Liver (tissue), 9 donors: ENCODE data around the gene IGSF22. TPM values are rescaled to one million over a fixed set of nuclear protein-coding genes. Genes with fewer than 3 reads are reported as not detected.

Experiments
- DNase-seq: peaks from one replicate; pipeline ENCODE4 v3.0.0-alpha.2; 2017; ENCODE audit warnings: low spot score
- H3K27ac ChIP-seq, 2 donors: one replicate each; pipeline ENCODE4 v1.7.0; 2013; ENCODE audit warnings: inconsistent platforms in 2 of 2, low read length in 2 of 2, control low read depth in 1 of 2, low read depth in 1 of 2, mild to moderate bottlenecking in 1 of 2
- H3K27me3 ChIP-seq, 4 donors: one replicate each; pipeline versions ENCODE4 v1.6.1 to v1.7.0; 2013; ENCODE audit warnings: low read length in 3 of 4, inconsistent platforms in 1 of 4, mild to moderate bottlenecking in 1 of 4, moderate library complexity in 1 of 4; ENCODE audit not compliant: control insufficient read depth in 4 of 4, insufficient read depth in 4 of 4
- H3K36me3 ChIP-seq, 4 donors: one replicate each; pipeline versions ENCODE4 v1.6.1 to v1.7.0; 2013; ENCODE audit warnings: low read length in 3 of 4, mild to moderate bottlenecking in 3 of 4, low read depth in 1 of 4, moderate library complexity in 1 of 4; ENCODE audit not compliant: control insufficient read depth in 4 of 4, insufficient read depth in 3 of 4
- H3K4me1 ChIP-seq, 4 donors: one replicate each; pipeline versions ENCODE4 v1.6.1 to v1.7.0; 2013; ENCODE audit warnings: low read length in 3 of 4, mild to moderate bottlenecking in 3 of 4, moderate library complexity in 1 of 4; ENCODE audit not compliant: control insufficient read depth in 4 of 4, insufficient read depth in 4 of 4
- H3K4me3 ChIP-seq, 3 donors: one replicate each; pipeline versions ENCODE4 v1.6.1 to v1.7.0; 2013; ENCODE audit warnings: low read length in 3 of 3, control low read depth in 1 of 3, low read depth in 1 of 3, mild to moderate bottlenecking in 1 of 3
- H3K9ac ChIP-seq, 2 donors: one replicate each; pipeline ENCODE4 v1.7.0; 2013; ENCODE audit warnings: low read length in 2 of 2, mild to moderate bottlenecking in 2 of 2, moderate library complexity in 2 of 2, control low read depth in 1 of 2, low read depth in 1 of 2
- H3K9me3 ChIP-seq, 4 donors: one replicate each; pipeline versions ENCODE4 v1.6.1 to v1.7.0; 2013; ENCODE audit warnings: low read length in 3 of 4; ENCODE audit not compliant: control insufficient read depth in 4 of 4
- EGR1 ChIP-seq, 2 donors: IDR thresholded peaks; 2 replicates each; pipeline ENCODE4 v1.6.1; 2016 to 2018; ENCODE audit warnings: antibody characterized with exemption in 2 of 2, low read depth in 2 of 2
- FOXA1 ChIP-seq: IDR thresholded peaks from 2 replicates; pipeline ENCODE4 v1.6.1; 2016; ENCODE audit warnings: antibody characterized with exemption
- FOXA2 ChIP-seq: IDR thresholded peaks from 2 replicates; pipeline ENCODE4 v1.6.1; 2016; ENCODE audit warnings: antibody characterized with exemption
- GABPA ChIP-seq, 2 donors: IDR thresholded peaks in 1 of 2; conservative IDR thresholded peaks in 1 of 2; 2 replicates each; pipeline ENCODE4 v1.6.1; 2016; ENCODE audit warnings: antibody characterized with exemption in 2 of 2, mild to moderate bottlenecking in 1 of 2, moderate library complexity in 1 of 2
- HNF4A ChIP-seq, 2 donors: conservative IDR thresholded peaks; 2 replicates each; pipeline ENCODE4 v1.6.1; 2016; ENCODE audit warnings: antibody characterized with exemption in 2 of 2, mild to moderate bottlenecking in 2 of 2
- HNF4G ChIP-seq: IDR thresholded peaks from 2 replicates; pipeline ENCODE4 v1.6.1; 2016; ENCODE audit warnings: antibody characterized with exemption
- JUND ChIP-seq, 2 donors: IDR thresholded peaks; 2 replicates each; pipeline ENCODE4 v1.6.1; 2016; ENCODE audit warnings: antibody characterized with exemption in 2 of 2
- NR2F2 ChIP-seq: IDR thresholded peaks from 2 replicates; pipeline ENCODE4 v1.6.1; 2016; ENCODE audit warnings: antibody characterized with exemption
- RAD21 ChIP-seq, 2 donors: IDR thresholded peaks; 2 replicates each; pipeline ENCODE4 v1.6.1; 2016; ENCODE audit warnings: antibody characterized with exemption in 2 of 2, mild to moderate bottlenecking in 2 of 2
- REST ChIP-seq: IDR thresholded peaks from 2 replicates; pipeline ENCODE4 v1.6.1; 2016; ENCODE audit warnings: antibody characterized with exemption, mild to moderate bottlenecking
- RXRA ChIP-seq, 2 donors: IDR thresholded peaks; 2 replicates each; pipeline ENCODE4 v1.6.1; 2017 to 2018; ENCODE audit warnings: antibody characterized with exemption in 2 of 2, mild to moderate bottlenecking in 1 of 2
- SP1 ChIP-seq: IDR thresholded peaks from 2 replicates; pipeline ENCODE4 v1.6.1; 2018; ENCODE audit warnings: antibody characterized with exemption, mild to moderate bottlenecking
- TAF1 ChIP-seq: conservative IDR thresholded peaks from 2 replicates; pipeline ENCODE4 v1.6.1; 2016; ENCODE audit warnings: antibody characterized with exemption, mild to moderate bottlenecking
- YY1 ChIP-seq: IDR thresholded peaks from 2 replicates; pipeline ENCODE4 v1.6.1; 2016; ENCODE audit warnings: antibody characterized with exemption, mild to moderate bottlenecking
- WGBS: extraction: QIAGEN DNeasy Blood & Tissue Kit; methylation state at CpG from one replicate; pipeline ENCODE4 v1.1.7; 2013; 5-methylcytosine and 5-hydroxymethylcytosine counted together
- polyA plus RNA-seq, 2 donors: library from polyadenylated mRNA; stranded (reverse) in 1 of 2; unstranded in 1 of 2; fragments of 200-250 nt in 1 of 2; fragments of >200 nt in 1 of 2; fragmentation: Nextera tagmentation in 1 of 2; extraction: Ambion mirVana in 1 of 2; gene quantifications; one replicate each; pipeline versions ENCODE4 v1.2.1 to v1.2.3, GENCODE V29; 2013 to 2015
- total RNA-seq, 2 donors: library from RNA; depleted of rRNA; stranded (reverse); fragments of >200 nt; gene quantifications; one replicate each; pipeline ENCODE4 v1.2.3, GENCODE V29; 2014
- TF ChIP-seq, protein P1 (sequence below): IDR thresholded peaks from 2 replicates; pipeline ENCODE4 v1.6.1; 2016; ENCODE audit warnings: antibody characterized with exemption
- TF ChIP-seq, protein P2 (sequence below): IDR thresholded peaks from 2 replicates; pipeline ENCODE4 v1.6.1; 2016; ENCODE audit warnings: antibody characterized with exemption
- TF ChIP-seq, protein P3 (sequence below): IDR thresholded peaks from 2 replicates; pipeline ENCODE4 v1.6.1; 2016; ENCODE audit warnings: antibody characterized with exemption
- donor health status: healthy.
- donor health status: healthy.
- donor health status: healthy.
- donor health status: healthy.
- donor health status: healthy.

Gene IGSF22
- total and polyA plus RNA-seq, 4 donors: 0.12 to 0.26 TPM; not detected in 2

- Histone ChIP-seq H3K27ac (no peak overlapping the region), H3K4me1 (no peaks in the 10 kb centered on the region), H3K4me3 (no peak overlapping the region), H3K36me3 (no peaks in the 10 kb centered on the region), H3K27me3 (no peaks in the 10 kb centered on the region), H3K9ac (no peak overlapping the region), H3K9me3 (no peaks in the 10 kb centered on the region)
- DNase-seq: no peak
- no peak for TF ChIP-seq REST
- no peak for TF ChIP-seq JUND (IDR thresholded peaks at IDR 0.05)
- TF ChIP-seq RXRA (IDR thresholded peaks at IDR 0.05): no peak
- TF ChIP-seq, protein P1, sequence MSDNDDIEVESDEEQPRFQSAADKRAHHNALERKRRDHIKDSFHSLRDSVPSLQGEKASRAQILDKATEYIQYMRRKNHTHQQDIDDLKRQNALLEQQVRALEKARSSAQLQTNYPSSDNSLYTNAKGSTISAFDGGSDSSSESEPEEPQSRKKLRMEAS: no peak
- no peak for TF ChIP-seq HNF4G
- no peak for TF ChIP-seq HNF4A (conservative IDR thresholded peaks at IDR 0.05)
- TF ChIP-seq TAF1: no peak
- TF ChIP-seq, protein P2, sequence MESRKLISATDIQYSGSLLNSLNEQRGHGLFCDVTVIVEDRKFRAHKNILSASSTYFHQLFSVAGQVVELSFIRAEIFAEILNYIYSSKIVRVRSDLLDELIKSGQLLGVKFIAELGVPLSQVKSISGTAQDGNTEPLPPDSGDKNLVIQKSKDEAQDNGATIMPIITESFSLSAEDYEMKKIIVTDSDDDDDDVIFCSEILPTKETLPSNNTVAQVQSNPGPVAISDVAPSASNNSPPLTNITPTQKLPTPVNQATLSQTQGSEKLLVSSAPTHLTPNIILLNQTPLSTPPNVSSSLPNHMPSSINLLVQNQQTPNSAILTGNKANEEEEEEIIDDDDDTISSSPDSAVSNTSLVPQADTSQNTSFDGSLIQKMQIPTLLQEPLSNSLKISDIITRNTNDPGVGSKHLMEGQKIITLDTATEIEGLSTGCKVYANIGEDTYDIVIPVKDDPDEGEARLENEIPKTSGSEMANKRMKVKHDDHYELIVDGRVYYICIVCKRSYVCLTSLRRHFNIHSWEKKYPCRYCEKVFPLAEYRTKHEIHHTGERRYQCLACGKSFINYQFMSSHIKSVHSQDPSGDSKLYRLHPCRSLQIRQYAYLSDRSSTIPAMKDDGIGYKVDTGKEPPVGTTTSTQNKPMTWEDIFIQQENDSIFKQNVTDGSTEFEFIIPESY: no peak
- no peak for TF ChIP-seq NR2F2
- TF ChIP-seq GABPA (IDR thresholded peaks at IDR 0.05 in 1 of 2, conservative IDR thresholded peaks at IDR 0.05 in 1 of 2): no peak
- TF ChIP-seq FOXA1: no peak
- no peak for TF ChIP-seq YY1
- TF ChIP-seq, protein P3, sequence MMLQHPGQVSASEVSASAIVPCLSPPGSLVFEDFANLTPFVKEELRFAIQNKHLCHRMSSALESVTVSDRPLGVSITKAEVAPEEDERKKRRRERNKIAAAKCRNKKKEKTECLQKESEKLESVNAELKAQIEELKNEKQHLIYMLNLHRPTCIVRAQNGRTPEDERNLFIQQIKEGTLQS: no peak
- no peak for TF ChIP-seq EGR1 (IDR thresholded peaks at IDR 0.05; ENCODE audit: low read depth in 2 of 2)
- no peak for TF ChIP-seq SP1
- no peak for TF ChIP-seq RAD21 (IDR thresholded peaks at IDR 0.05)
- WGBS: 60% methylated on average over 3 of the region's 3 CpGs
Measured at GRCh38 chr11:18752502-18752901, 26.5 kb upstream of the IGSF22 start.

DNA sequence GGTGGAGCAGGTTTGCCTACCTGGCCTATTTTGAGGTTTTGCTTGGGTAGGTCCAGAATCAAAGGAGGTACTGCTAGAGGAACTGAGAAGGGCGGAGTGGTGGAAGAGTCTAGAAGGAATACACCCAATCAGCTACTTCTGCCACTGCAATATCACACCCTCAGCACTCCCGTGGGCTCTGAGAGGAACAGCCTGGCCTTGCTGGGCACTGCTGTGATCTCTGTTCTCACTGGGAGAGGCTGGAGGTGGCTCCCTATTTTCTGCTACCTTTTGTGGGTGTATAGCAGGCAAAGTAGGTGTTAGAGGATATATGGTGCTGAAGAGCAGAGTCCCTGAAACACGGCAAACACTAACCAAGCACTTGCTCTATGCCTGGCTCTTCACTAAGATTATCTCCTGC lies 25.0 kb upstream of the IGSF22 start:
- Histone ChIP-seq H3K4me1 (no peaks in the 10 kb centered on the region), H3K9ac (no peak overlapping the region), H3K27ac (no peak overlapping the region), H3K9me3 (no peaks in the 10 kb centered on the region), H3K4me3 (no peak overlapping the region), H3K36me3 (no peaks in the 10 kb centered on the region), H3K27me3 (no peaks in the 10 kb centered on the region)
- no peak for DNase-seq
- 76% methylated on average over 3 of the region's 3 CpGs for WGBS
- TF ChIP-seq REST: no peak
- no peak for TF ChIP-seq JUND (IDR thresholded peaks at IDR 0.05)
- TF ChIP-seq, protein P2: no peak
- TF ChIP-seq RXRA (IDR thresholded peaks at IDR 0.05): no peak
- TF ChIP-seq, protein P3: no peak
- no peak for TF ChIP-seq RAD21 (IDR thresholded peaks at IDR 0.05)
- no peak for TF ChIP-seq FOXA2
- no peak for TF ChIP-seq EGR1 (IDR thresholded peaks at IDR 0.05; ENCODE audit: low read depth in 2 of 2)
- no peak for TF ChIP-seq HNF4G
- TF ChIP-seq, protein P1: no peak
- no peak for TF ChIP-seq SP1
- TF ChIP-seq FOXA1: no peak
- TF ChIP-seq NR2F2: no peak
- TF ChIP-seq HNF4A (conservative IDR thresholded peaks at IDR 0.05): no peak
- no peak for TF ChIP-seq TAF1
- no peak for TF ChIP-seq GABPA (IDR thresholded peaks at IDR 0.05 in 1 of 2, conservative IDR thresholded peaks at IDR 0.05 in 1 of 2)
- no peak for TF ChIP-seq YY1
